Natural killer cell (primary cell): ENCODE measurements around the gene METTL18. TPM values are rescaled to one million over a fixed set of nuclear protein-coding genes. Genes with fewer than 3 reads are reported as not detected.

Source experiments
- ATAC-seq, 3 donors: fragments of 150-1000 bp in 2 of 3; fragments of 200-7000 bp in 1 of 3; cut with Tn5 transposase; 1 replicate in 1 of 3; 2 replicates in 2 of 3; pipeline ENCODE4 v1.10.0; 2021; ENCODE audit warnings: mild to moderate bottlenecking in 2 of 3, moderate library complexity in 2 of 3
- DNase-seq, 2 donors: peaks; one replicate each; pipeline versions ENCODE4 v3.0.0 to v3.0.0-alpha.2; 2013 to 2021; ENCODE audit warnings: mixed read lengths in 1 of 2
- H3K27ac ChIP-seq: one replicate; pipeline ENCODE4 v1.5.1; 2013; ENCODE audit warnings: mild to moderate bottlenecking, low read length
- H3K27me3 ChIP-seq: one replicate; pipeline ENCODE4 v1.6.1; 2013; ENCODE audit warnings: low read length; ENCODE audit not compliant: control insufficient read depth, insufficient read depth
- H3K36me3 ChIP-seq: one replicate; pipeline ENCODE4 v1.6.1; 2013; ENCODE audit warnings: low read length; ENCODE audit not compliant: control insufficient read depth, insufficient read depth
- H3K4me1 ChIP-seq: one replicate; pipeline ENCODE4 v1.6.1; 2013; ENCODE audit warnings: low read length; ENCODE audit not compliant: control insufficient read depth, insufficient read depth
- H3K4me3 ChIP-seq: one replicate; pipeline ENCODE4 v1.5.1; 2013; ENCODE audit warnings: low read length
- H3K9me3 ChIP-seq: one replicate; pipeline ENCODE4 v1.6.1; 2013; ENCODE audit warnings: low read length; ENCODE audit not compliant: control insufficient read depth, insufficient read depth
- H3K27ac Mint-ChIP-seq, 2 donors: one replicate each; pipeline ENCODE4 v1.8.0; 2022; ENCODE audit warnings: mild to moderate bottlenecking in 2 of 2, mixed read lengths in 2 of 2, moderate library complexity in 1 of 2
- H3K27me3 Mint-ChIP-seq, 2 donors: one replicate each; pipeline ENCODE4 v1.8.0; 2022; ENCODE audit warnings: low read depth in 2 of 2, mixed read lengths in 2 of 2
- H3K36me3 Mint-ChIP-seq: one replicate; pipeline ENCODE4 v1.8.0; 2022; ENCODE audit warnings: mixed read lengths
- H3K4me1 Mint-ChIP-seq, 2 donors: one replicate each; pipeline ENCODE4 v1.8.0; 2022; ENCODE audit warnings: mixed read lengths in 2 of 2
- H3K4me3 Mint-ChIP-seq: one replicate; pipeline ENCODE4 v1.8.0; 2022; ENCODE audit warnings: mild to moderate bottlenecking, moderate library complexity, mixed read lengths
- H3K9me3 Mint-ChIP-seq, 2 donors: one replicate each; pipeline ENCODE4 v1.8.0; 2022; ENCODE audit warnings: mixed read lengths in 2 of 2
- WGBS: methylation state at CpG from one replicate; pipeline ENCODE4 v1.1.7; 2013; ENCODE audit warnings: missing lambda C conversion rate; ENCODE audit not compliant: insufficient coverage; 5-methylcytosine and 5-hydroxymethylcytosine counted together
- intact Hi-C: fragments of 100-400 bp; cut with micrococcal nuclease; formaldehyde crosslinking; loops from one replicate; pipeline ENCODE4 v1.14.2; 2022
- total RNA-seq, 4 donors: library from RNA; stranded (reverse); fragments of 120-200 nt in 1 of 4; gene quantifications; one replicate each; pipeline versions ENCODE4 v1.2.3 to v1.2.4, GENCODE V29; 2013 to 2022
- TF ChIP-seq, protein P1 (sequence below): fragments of 200-600 bp; IDR thresholded peaks from one replicate; pipeline ENCODE4 v1.8.0; 2022; ENCODE audit warnings: antibody characterized with exemption

The METTL18 gene
- total RNA-seq, 3 donors from 2014 or later (not counting 1 experiment from before 2014, with no cell fraction given): 4.9 to 10.0 (median 7.2) TPM

DNA sequence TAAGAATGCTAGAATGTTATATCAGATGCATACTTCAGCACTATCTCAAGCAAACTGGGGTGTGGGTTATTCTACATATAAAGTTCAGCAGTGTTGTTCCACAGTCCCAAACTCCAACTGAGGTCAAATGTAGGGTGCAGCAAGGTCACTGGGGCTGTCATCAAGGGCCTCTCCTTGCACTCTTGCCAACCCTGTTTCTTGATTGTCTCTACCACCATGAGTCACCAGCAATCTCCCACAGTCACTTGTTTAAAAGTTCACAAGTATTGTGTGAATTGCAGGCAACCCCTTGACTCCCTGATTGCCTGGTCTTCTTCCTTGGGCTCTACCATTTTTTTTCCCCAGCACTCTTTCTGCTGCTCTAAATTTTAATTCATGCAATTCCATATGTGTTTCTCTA lies 10.6 kb downstream of the METTL18 start:
- no peak overlapping the region for H3K4me3 Mint-ChIP-seq
- ATAC-seq: no peak

DNA sequence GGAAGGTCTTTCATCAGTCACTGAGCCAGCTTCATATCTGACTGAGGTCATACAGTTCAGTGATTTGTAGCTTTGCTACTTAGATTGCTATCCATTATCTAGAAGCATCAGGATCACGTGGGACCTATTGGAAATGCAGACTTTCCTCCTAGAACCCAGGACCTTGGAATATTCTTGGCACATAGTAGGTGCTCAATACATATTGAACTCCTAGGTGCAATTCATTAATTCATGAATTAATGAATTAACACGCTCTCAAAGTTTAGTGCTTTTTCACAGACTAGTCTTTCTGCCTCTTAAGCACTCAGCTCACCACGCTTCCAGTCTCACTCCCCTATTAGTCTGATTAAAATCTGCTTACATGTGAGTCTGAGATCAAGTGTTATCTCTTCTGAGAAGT lies 12.1 kb downstream of the METTL18 start:
- Histone ChIP-seq H3K27ac (no peak overlapping the region), H3K4me3 (no peak overlapping the region), H3K9me3 (no peaks in the 10 kb centered on the region), H3K36me3 (no peaks in the 10 kb centered on the region), H3K4me1 (no peaks in the 10 kb centered on the region), H3K27me3 (no peaks in the 10 kb centered on the region)
- H3K4me3 Mint-ChIP-seq: no peak overlapping the region
- peaks cover 29 to 56% of the 10 kb centered on the region in 2 donors for H3K27me3 Mint-ChIP-seq
- no peak overlapping the region for H3K27ac Mint-ChIP-seq
- TF ChIP-seq, protein P1, sequence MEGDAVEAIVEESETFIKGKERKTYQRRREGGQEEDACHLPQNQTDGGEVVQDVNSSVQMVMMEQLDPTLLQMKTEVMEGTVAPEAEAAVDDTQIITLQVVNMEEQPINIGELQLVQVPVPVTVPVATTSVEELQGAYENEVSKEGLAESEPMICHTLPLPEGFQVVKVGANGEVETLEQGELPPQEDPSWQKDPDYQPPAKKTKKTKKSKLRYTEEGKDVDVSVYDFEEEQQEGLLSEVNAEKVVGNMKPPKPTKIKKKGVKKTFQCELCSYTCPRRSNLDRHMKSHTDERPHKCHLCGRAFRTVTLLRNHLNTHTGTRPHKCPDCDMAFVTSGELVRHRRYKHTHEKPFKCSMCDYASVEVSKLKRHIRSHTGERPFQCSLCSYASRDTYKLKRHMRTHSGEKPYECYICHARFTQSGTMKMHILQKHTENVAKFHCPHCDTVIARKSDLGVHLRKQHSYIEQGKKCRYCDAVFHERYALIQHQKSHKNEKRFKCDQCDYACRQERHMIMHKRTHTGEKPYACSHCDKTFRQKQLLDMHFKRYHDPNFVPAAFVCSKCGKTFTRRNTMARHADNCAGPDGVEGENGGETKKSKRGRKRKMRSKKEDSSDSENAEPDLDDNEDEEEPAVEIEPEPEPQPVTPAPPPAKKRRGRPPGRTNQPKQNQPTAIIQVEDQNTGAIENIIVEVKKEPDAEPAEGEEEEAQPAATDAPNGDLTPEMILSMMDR: no peak
- DNase-seq (no peak), ATAC-seq (no peak)
- H3K36me3 Mint-ChIP-seq: no peaks in the 10 kb centered on the region
- intact Hi-C loops: no loop called here
- WGBS: 86% methylated on average over 3 of the region's 3 CpGs
- no peaks in the 10 kb centered on the region for H3K4me1 Mint-ChIP-seq
- H3K9me3 Mint-ChIP-seq: no peaks in the 10 kb centered on the region

More for the DNA sequence above, 10.6 kb downstream of the METTL18 start:
- Histone ChIP-seq H3K27ac (no peak overlapping the region), H3K9me3 (no peaks in the 10 kb centered on the region), H3K27me3 (no peaks in the 10 kb centered on the region), H3K4me3 (no peak overlapping the region), H3K36me3 (no peaks in the 10 kb centered on the region), H3K4me1 (no peaks in the 10 kb centered on the region)
- Mint-ChIP-seq H3K27me3 (peaks cover 29 to 55% of the 10 kb centered on the region in 2 donors), H3K9me3 (no peaks in the 10 kb centered on the region), H3K36me3 (no peaks in the 10 kb centered on the region), H3K27ac (no peak overlapping the region), H3K4me1 (no peaks in the 10 kb centered on the region)
- DNase-seq: no peak
- intact Hi-C loops: no loop called here
- TF ChIP-seq, protein P1: no peak

DNA sequence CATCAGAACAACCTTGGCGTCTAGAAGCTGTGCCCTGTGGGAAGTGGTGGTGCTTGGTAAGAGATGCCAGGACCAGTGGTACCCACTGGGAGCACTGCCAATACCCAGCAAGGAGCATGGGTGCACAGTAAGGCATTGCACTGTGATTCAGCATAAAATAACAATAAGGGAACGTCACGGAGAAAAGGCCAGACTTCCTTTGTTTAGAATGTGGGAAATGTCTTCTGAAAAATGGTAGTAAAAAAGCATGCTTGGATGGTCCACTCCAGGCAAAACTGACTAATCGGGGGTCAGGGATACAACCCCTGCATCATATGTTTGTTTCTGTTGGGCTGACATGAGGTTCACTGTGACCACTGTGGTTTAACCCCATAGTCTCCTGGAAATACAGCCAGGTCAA lies 14.7 kb downstream of the METTL18 start:
- Mint-ChIP-seq H3K27ac (no peak overlapping the region), H3K9me3 (no peaks in the 10 kb centered on the region), H3K27me3 (peaks cover 17 to 34% of the 10 kb centered on the region in 2 donors), H3K4me1 (no peaks in the 10 kb centered on the region), H3K36me3 (no peaks in the 10 kb centered on the region), H3K4me3 (no peak overlapping the region)
- no peaks in the 10 kb centered on the region for H3K4me1 ChIP-seq
- WGBS: 22% methylated on average over 4 of the region's 4 CpGs
- no peak for ATAC-seq
- TF ChIP-seq, protein P1: no peak
- H3K27ac ChIP-seq: no peak overlapping the region
- no peak for DNase-seq
- H3K9me3 ChIP-seq: no peaks in the 10 kb centered on the region
- intact Hi-C loops: no loop called here
- no peak overlapping the region for H3K4me3 ChIP-seq
- no peaks in the 10 kb centered on the region for H3K27me3 ChIP-seq
- H3K36me3 ChIP-seq: no peaks in the 10 kb centered on the region

DNA sequence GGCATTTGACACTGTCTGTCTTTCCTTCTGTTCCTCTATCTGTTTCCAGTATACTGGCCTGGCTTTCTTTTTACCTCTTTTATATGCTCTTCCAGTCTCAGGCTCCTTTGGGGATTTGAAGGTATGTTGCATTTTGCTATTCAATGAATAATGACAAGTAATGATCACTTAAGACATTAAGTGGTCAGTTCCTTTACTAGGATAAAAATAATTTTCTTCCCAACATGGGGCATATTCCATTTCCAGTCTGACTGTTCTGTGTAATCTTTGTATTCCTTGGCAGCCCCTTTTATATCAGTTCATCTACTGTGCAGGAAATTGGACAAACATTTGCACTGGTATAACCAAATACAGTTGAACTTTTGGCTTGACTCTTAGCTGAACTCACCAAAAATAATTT lies 15.6 kb downstream of the METTL18 start:
- no peaks in the 10 kb centered on the region for H3K27me3 ChIP-seq
- no peak overlapping the region for H3K4me3 ChIP-seq
- no peak for ATAC-seq
- no peaks in the 10 kb centered on the region for H3K4me1 ChIP-seq
- H3K27me3 Mint-ChIP-seq: peaks cover 10 to 26% of the 10 kb centered on the region in 2 donors
- H3K36me3 Mint-ChIP-seq: no peaks in the 10 kb centered on the region
- TF ChIP-seq, protein P1: no peak
- no peaks in the 10 kb centered on the region for H3K36me3 ChIP-seq
- no peak overlapping the region for H3K27ac ChIP-seq
- no peak overlapping the region for H3K27ac Mint-ChIP-seq
- H3K4me3 Mint-ChIP-seq: no peak overlapping the region
- no peak for DNase-seq
- no peaks in the 10 kb centered on the region for H3K4me1 Mint-ChIP-seq
- no peaks in the 10 kb centered on the region for H3K9me3 Mint-ChIP-seq
- no peaks in the 10 kb centered on the region for H3K9me3 ChIP-seq
- intact Hi-C loops: no loop called here
